Keratinocyte (primary cell): ENCODE data around the gene SYNJ2. TPM values are rescaled to one million over a fixed set of nuclear protein-coding genes. Genes with fewer than 3 reads are reported as not detected.

Source experiments
- DNase-seq: peaks from one replicate; pipeline ENCODE4 v3.0.0-alpha.2; 2011; ENCODE audit warnings: low read depth, missing footprints, low spot score
- FAIRE-seq: peaks from 2 replicates; lab custom pipeline; 2011; peaks lifted over from hg19 to GRCh38; lab: Jason Lieb, UNC
- H2AFZ ChIP-seq: 2 replicates; pipeline ENCODE4 v1.6.0; 2012; ENCODE audit warnings: low read length, control low read depth, inconsistent platforms; ENCODE audit not compliant: control insufficient read depth
- H3K27ac ChIP-seq: 2 replicates; pipeline ENCODE4 v1.5.1; 2011; ENCODE audit warnings: low read length; ENCODE audit not compliant: control insufficient read depth, insufficient read depth
- H3K27me3 ChIP-seq: 3 replicates; pipeline ENCODE4 v1.6.0; 2011; ENCODE audit warnings: low read length; ENCODE audit not compliant: control insufficient read depth, insufficient read depth; ENCODE audit errors: extremely low read depth
- H3K36me3 ChIP-seq, 2 experiments: 2 replicates in 1 of 2; 3 replicates in 1 of 2; pipeline ENCODE4 v1.5.1; 2011; ENCODE audit warnings: low read length in 2 of 2, mild to moderate bottlenecking in 1 of 2; ENCODE audit not compliant: control insufficient read depth in 2 of 2, insufficient read depth in 2 of 2; ENCODE audit errors: extremely low read depth in 1 of 2
- H3K4me1 ChIP-seq: 3 replicates; pipeline ENCODE4 v1.5.1; 2011; ENCODE audit warnings: low read length; ENCODE audit not compliant: control insufficient read depth, insufficient read depth; ENCODE audit errors: extremely low read depth
- H3K4me2 ChIP-seq: 3 replicates; pipeline ENCODE4 v1.6.0; 2011; ENCODE audit warnings: low read depth, low read length; ENCODE audit not compliant: control insufficient read depth, insufficient read depth; ENCODE audit errors: extremely low read depth
- H3K4me3 ChIP-seq, 3 experiments: fragments of 200-600 bp in 1 of 3; sonication (generic) in 1 of 3; 2 replicates in 2 of 3; 3 replicates in 1 of 3; pipeline ENCODE4 v1.5.1; 2011 to 2016; ENCODE audit warnings: low read length in 3 of 3, mild to moderate bottlenecking in 3 of 3, control low read depth in 2 of 3, inconsistent platforms in 1 of 3, low read depth in 1 of 3, mixed read lengths in 1 of 3, mixed run types in 1 of 3, moderate library complexity in 1 of 3; ENCODE audit not compliant: control insufficient read depth in 2 of 3, insufficient read depth in 2 of 3; ENCODE audit errors: extremely low read depth in 1 of 3
- H3K79me2 ChIP-seq: 2 replicates; pipeline ENCODE4 v1.6.0; 2012; ENCODE audit warnings: low read length; ENCODE audit not compliant: control insufficient read depth, insufficient read depth
- H3K9ac ChIP-seq: 3 replicates; pipeline ENCODE4 v1.6.0; 2011; ENCODE audit warnings: low read length; ENCODE audit not compliant: control insufficient read depth, insufficient read depth; ENCODE audit errors: extremely low read depth
- H3K9me1 ChIP-seq: 3 replicates; pipeline ENCODE4 v1.6.0; 2011; ENCODE audit warnings: low read length; ENCODE audit not compliant: control insufficient read depth, insufficient read depth; ENCODE audit errors: extremely low read depth
- H3K9me3 ChIP-seq: 2 replicates; pipeline ENCODE4 v1.5.1; 2012; ENCODE audit warnings: low read depth, low read length; ENCODE audit not compliant: control insufficient read depth
- H4K20me1 ChIP-seq: 3 replicates; pipeline ENCODE4 v1.6.0; 2011; ENCODE audit warnings: low read length; ENCODE audit not compliant: control insufficient read depth, insufficient read depth; ENCODE audit errors: extremely low read depth
- EZH2 ChIP-seq: IDR thresholded peaks from one replicate; pipeline ENCODE4 v1.6.1; 2012; ENCODE audit warnings: inconsistent platforms, mild to moderate bottlenecking, low read length, moderate library complexity
- dilution Hi-C: fragments of 300-500 bp; cut with MboI; formaldehyde crosslinking; loops from one replicate; pipeline ENCODE4 v1.7.0; 2020; ENCODE audit warnings: low sequenced_read_pairs; ENCODE audit not compliant: extremely low pct_ligation_motif_present
- polyA plus RNA-seq, 5 experiments: library from polyadenylated mRNA; depleted of rRNA in 3 of 5; stranded (reverse) in 3 of 5; stranded (forward) in 1 of 5; unstranded in 1 of 5; fragments of >200 nt; gene quantifications; 1 replicate in 1 of 5; 2 replicates in 3 of 5; 3 replicates in 1 of 5; pipeline versions ENCODE4 v1.2.1 to v1.2.3, GENCODE V29; 2011 to 2012; ENCODE audit warnings: missing spikeins in 2 of 5, low read depth in 1 of 5, low replicate concordance in 1 of 5
- TF ChIP-seq, protein P1 (sequence below), 3 experiments: IDR thresholded peaks in 1 of 3; conservative IDR thresholded peaks in 1 of 3; optimal IDR thresholded peaks in 1 of 3; 2 replicates in 2 of 3; 3 replicates in 1 of 3; pipeline versions ENCODE3 to v1.5.1; 2011; ENCODE audit warnings: low read length in 3 of 3, mild to moderate bottlenecking in 3 of 3, moderate library complexity in 2 of 3, control low read depth in 1 of 3, inconsistent platforms in 1 of 3; ENCODE audit not compliant: insufficient read depth in 2 of 3; ENCODE audit errors: extremely low read depth in 1 of 3

The SYNJ2 gene
- polyA plus RNA-seq, 1 donor (not counting 4 experiments of a cell fraction or from before 2014, with no cell fraction given): 8.6 TPM

DNA sequence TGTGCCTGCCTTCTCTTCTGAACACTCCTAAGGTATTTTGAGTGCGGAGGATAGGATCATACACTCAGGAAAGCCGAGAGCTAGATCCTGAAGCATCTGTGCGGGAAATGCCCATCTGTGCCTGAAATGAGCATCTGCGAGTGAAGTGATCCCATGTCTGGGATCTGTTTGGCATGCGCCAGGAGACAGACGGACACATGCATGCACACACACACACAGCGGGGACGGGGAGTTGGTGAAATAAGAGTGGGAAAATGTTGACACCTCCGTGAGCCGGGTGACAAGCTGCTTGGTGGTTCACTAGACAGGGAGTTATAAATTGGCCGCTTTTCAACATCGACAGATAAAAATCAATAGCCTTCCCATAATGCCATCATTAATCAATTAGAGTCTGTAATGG, 13.8 kb downstream of the SYNJ2 start:
- no peaks in the 10 kb centered on the region for H3K27me3 ChIP-seq
- peaks cover under 1% of the 10 kb centered on the region for H3K9me1 ChIP-seq
- H3K9me3 ChIP-seq: no peaks in the 10 kb centered on the region
- no peak overlapping the region for H3K4me3 ChIP-seq
- DNase-seq (no peak), FAIRE-seq (no peak)
- H3K36me3 ChIP-seq: no peaks in the 10 kb centered on the region
- peaks cover 2% of the 10 kb centered on the region for H4K20me1 ChIP-seq
- peaks cover 42% of the 10 kb centered on the region for H3K79me2 ChIP-seq
- peaks cover 2% of the 10 kb centered on the region for H3K4me1 ChIP-seq
- dilution Hi-C loops: no loop called here
- no peak overlapping the region for H2AFZ ChIP-seq
- no peak overlapping the region for H3K27ac ChIP-seq
- no peak overlapping the region for H3K4me2 ChIP-seq
- no peak overlapping the region for H3K9ac ChIP-seq
- no peak for TF ChIP-seq EZH2
- TF ChIP-seq, protein P1, sequence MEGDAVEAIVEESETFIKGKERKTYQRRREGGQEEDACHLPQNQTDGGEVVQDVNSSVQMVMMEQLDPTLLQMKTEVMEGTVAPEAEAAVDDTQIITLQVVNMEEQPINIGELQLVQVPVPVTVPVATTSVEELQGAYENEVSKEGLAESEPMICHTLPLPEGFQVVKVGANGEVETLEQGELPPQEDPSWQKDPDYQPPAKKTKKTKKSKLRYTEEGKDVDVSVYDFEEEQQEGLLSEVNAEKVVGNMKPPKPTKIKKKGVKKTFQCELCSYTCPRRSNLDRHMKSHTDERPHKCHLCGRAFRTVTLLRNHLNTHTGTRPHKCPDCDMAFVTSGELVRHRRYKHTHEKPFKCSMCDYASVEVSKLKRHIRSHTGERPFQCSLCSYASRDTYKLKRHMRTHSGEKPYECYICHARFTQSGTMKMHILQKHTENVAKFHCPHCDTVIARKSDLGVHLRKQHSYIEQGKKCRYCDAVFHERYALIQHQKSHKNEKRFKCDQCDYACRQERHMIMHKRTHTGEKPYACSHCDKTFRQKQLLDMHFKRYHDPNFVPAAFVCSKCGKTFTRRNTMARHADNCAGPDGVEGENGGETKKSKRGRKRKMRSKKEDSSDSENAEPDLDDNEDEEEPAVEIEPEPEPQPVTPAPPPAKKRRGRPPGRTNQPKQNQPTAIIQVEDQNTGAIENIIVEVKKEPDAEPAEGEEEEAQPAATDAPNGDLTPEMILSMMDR (optimal IDR thresholded peaks at IDR 0.05 in 1 of 3, IDR thresholded peaks at IDR 0.05 in 1 of 3, conservative IDR thresholded peaks at IDR 0.05 in 1 of 3; ENCODE audit: extremely low read depth in 1 of 3, insufficient read depth in 2 of 3, low read length in 3 of 3): no peak

- Histone ChIP-seq H4K20me1 (no peaks in the 10 kb centered on the region), H3K4me2 (no peak overlapping the region), H3K9me3 (no peaks in the 10 kb centered on the region), H3K9ac (no peak overlapping the region), H3K36me3 (no peaks in the 10 kb centered on the region), H3K27ac (no peak overlapping the region), H3K79me2 (peaks cover 38% of the 10 kb centered on the region), H3K4me3 (no peak overlapping the region), H3K9me1 (no peaks in the 10 kb centered on the region), H3K4me1 (no peaks in the 10 kb centered on the region), H2AFZ (no peak overlapping the region), H3K27me3 (no peaks in the 10 kb centered on the region)
- TF ChIP-seq EZH2: no peak
- TF ChIP-seq, protein P1 (optimal IDR thresholded peaks at IDR 0.05 in 1 of 3, IDR thresholded peaks at IDR 0.05 in 1 of 3, conservative IDR thresholded peaks at IDR 0.05 in 1 of 3; ENCODE audit: extremely low read depth in 1 of 3, insufficient read depth in 2 of 3, low read length in 3 of 3): no peak
- DNase-seq (no peak), FAIRE-seq (no peak)
- dilution Hi-C loops: no loop called here
Measured at GRCh38 chr6:157996201-157996712, 14.6 kb downstream of the SYNJ2 start.
